GM21447 (cell line): ENCODE results near the gene HOXD11.

Experiments used
- ATAC-seq: cut with Tn5 transposase; IDR thresholded peaks from one replicate; pipeline ENCODE4 v1.9.1; 2021; ENCODE audit not compliant: unreplicated experiment

The HOXD11 gene

GRCh38 chr2:176120364-176121189 lies 13.5 kb downstream of the HOXD11 start:
- no peak for ATAC-seq

GRCh38 chr2:176121190-176122051 lies 14.3 kb downstream of the HOXD11 start:
- no peak for ATAC-seq

GRCh38 chr2:176122052-176122682 lies 15.1 kb downstream of the HOXD11 start:
- ATAC-seq: no peak

- no peak for ATAC-seq
These were observed 15.8 kb downstream of the HOXD11 start, which contains the start of gene HOXD9 for GRCh38 chr2:176122683-176123410. Gene HOXD9 (plus strand): TSS chr2:176122719. CDS start chr2:176122769, 50 bp downstream.

GRCh38 chr2:176123411-176124109 lies 16.5 kb downstream of the HOXD11 start:
- no peak for ATAC-seq

GRCh38 chr2:176124110-176124946 lies 17.2 kb downstream of the HOXD11 start:
- no peak for ATAC-seq

GRCh38 chr2:176124947-176125771 lies 18.1 kb downstream of the HOXD11 start:
- no peak for ATAC-seq

- ATAC-seq: no peak
These were observed 18.6 kb downstream of the HOXD11 start for GRCh38 chr2:176125772-176126054.

- no peak for ATAC-seq
These were observed 20.1 kb downstream of the HOXD11 start for GRCh38 chr2:176126929-176127773.

GRCh38 chr2:176127774-176128072 lies 20.6 kb downstream of the HOXD11 start:
- ATAC-seq: no peak

- ATAC-seq: no peak
These were observed 21.3 kb downstream of the HOXD11 start for GRCh38 chr2:176128172-176128981.

GRCh38 chr2:176128982-176129796 lies 22.1 kb downstream of the HOXD11 start, which contains the start of gene HOXD8:
Gene HOXD8 (plus strand): TSS chr2:176129705. CDS start chr2:176130367, 662 bp downstream.
- no peak for ATAC-seq

GRCh38 chr2:176129813-176130146 lies 22.7 kb downstream of the HOXD11 start:
- no peak for ATAC-seq

GRCh38 chr2:176130147-176130956 lies 23.3 kb downstream of the HOXD11 start:
- ATAC-seq: no peak
